CD4-positive, alpha-beta T cell treated with Interleukin-15 for 1 hour (primary cell): ENCODE data around the gene F11R.
"Not testable (repeated sequence)": the region's sequence is repeated elsewhere in the genome, so short reads cannot be mapped to it uniquely, and the experiment has no call there.

Source experiments
- DNase-seq: peaks from one replicate; pipeline ENCODE4 v3.0.0-alpha.2; 2020

F11R gene

DNA sequence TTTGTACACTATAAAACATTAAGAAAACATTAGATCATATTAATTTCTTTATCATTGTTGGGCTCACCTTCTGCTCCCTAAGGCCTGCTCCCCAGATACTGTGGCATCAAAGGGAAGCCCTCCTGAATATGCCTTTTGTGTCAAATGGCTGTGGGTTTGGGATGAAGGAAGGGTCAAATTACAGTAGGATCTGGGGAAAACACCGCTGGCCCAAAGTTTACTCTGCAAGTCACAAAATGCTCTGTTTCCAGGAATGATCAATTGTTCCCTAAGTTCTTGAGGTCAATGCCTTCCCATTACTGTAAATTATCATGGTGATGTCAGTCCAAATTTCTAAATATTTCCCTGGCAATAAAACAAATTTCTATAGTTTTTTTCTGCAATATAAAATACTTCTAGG is 59.5 kb downstream of the F11R start:
- DNase-seq, result no peak

GRCh38 chr1:160956966-160957365 is 64.0 kb downstream of the F11R start:
- DNase-seq, result no peak

GRCh38 chr1:160954158-160955104 is 66.5 kb downstream of the F11R start, which contains the start of gene ITLN2:
ITLN2 (minus strand) TSS chr1:160954809; CDS start chr1:160954741, 68 bp downstream.
- peak; percentile 47 for DNase-seq

- DNase-seq, result no peak
Measured at GRCh38 chr1:160953030-160953429, 67.9 kb downstream of the F11R start.

DNA sequence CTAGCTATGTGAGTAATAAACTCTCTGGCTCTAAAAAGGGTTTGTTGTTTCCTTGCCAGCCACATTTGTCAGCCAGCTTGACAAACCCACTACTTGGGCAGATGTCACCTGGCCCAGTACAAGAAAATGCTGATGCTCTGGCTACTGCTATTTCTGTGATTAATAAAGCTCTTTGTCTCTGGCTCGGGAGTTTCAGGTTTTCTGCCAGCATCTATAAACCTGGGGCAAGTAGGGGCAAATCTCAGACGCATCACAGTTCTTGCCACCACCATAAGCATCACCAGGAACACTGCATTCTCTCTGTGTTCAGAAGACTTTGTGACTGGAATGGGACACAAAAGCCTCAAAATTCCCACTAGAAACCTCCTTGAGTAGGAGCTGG is 68.8 kb downstream of the F11R start:
- no peak for DNase-seq

GRCh38 chr1:160951443-160952128 is 69.4 kb downstream of the F11R start:
- DNase-seq, result peak; percentile 74

GRCh38 chr1:160950657-160951056 is 70.3 kb downstream of the F11R start:
- DNase-seq, result no peak

DNA sequence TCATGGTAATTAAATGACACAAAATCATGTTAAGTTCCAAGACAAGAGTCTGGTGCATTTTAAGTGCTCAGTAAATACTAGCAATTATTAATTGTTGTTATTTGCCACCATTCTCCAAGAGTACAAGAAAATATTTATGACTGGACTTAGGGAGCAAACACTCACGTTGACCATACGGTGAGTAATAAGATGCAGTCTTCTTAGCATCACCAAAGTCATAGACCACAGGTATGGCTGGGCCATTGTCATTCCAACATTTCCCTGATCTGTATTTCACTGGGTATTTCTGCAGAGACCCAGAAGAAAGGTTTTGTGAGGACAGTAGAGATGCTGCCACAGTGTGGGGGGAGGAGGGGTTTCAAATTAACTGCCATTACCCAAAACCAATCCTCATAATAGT is 71.1 kb downstream of the F11R start:
- no peak for DNase-seq

DNA sequence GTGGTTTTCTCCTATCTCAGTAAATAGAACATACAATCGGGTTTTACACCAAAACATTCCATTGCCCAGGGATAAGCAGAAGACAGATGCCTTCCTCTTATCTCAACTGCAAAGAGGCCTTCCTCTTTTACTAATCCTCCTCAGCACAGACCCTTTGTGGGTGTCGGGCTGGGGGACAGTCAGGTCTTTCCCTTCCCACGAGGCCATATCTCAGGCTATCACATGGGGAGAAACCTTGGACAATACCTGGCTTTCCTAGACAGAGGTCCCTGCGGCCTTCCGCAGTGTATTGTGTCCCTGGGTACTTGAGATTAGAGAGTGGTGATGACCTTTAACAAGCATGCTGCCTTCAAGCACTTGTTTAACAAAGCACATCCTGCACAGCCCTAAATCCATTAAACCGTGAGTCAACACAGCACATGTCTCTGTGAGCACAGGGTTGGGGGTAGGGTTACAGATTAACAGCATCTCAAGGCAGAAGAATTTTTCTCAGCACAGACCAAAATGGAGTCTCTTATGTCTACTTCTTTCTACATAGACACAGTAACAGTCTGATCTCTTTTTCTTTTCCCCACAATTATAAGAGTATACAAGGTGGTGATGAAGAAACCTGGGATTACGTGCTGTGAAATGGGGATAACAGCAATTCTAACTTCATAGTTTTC is 71.6 kb downstream of the F11R start:
- DNase-seq, result not testable (repeated sequence)

- not testable (repeated sequence) for DNase-seq
Measured at GRCh38 chr1:160947174-160947759, 73.7 kb downstream of the F11R start.

DNA sequence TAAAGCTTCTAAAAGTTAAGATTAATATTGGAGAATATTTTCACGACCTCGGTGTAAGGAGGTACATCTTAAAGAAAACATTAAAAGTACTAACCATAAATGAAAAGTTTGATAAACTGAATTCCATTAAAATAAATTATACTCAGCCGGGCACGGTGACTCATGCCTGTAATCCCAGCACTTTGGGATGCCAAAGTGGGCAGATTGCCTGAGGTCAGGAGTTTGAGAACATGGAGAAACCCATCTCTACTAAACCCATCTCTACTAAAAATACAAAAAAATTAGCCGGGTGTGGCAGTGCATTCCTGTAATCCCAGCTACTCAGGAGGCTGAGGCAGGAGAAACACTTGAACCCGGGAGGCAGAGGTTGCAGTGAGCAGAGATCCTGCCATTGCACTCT is 75.1 kb downstream of the F11R start:
- not testable (repeated sequence) for DNase-seq
